WI38 (cell line): ENCODE data around the gene P2RX5.
A peak's percentile ranks its signal among the peaks of the same experiment; 100 is the strongest.
"Not testable (repeated sequence)": the region's sequence is repeated elsewhere in the genome, so short reads cannot be mapped to it uniquely, and the experiment has no call there.

Experiments
- H3K4me3 ChIP-seq: 2 replicates; pipeline ENCODE4 v1.5.1; 2011; ENCODE audit warnings: low read depth, mild to moderate bottlenecking, control low read depth, low read length
- TF ChIP-seq, protein P1 (sequence below): IDR thresholded peaks from 2 replicates; pipeline ENCODE4 v1.5.1; 2012; ENCODE audit warnings: low read depth, mild to moderate bottlenecking, control low read depth, low read length

Gene P2RX5

DNA sequence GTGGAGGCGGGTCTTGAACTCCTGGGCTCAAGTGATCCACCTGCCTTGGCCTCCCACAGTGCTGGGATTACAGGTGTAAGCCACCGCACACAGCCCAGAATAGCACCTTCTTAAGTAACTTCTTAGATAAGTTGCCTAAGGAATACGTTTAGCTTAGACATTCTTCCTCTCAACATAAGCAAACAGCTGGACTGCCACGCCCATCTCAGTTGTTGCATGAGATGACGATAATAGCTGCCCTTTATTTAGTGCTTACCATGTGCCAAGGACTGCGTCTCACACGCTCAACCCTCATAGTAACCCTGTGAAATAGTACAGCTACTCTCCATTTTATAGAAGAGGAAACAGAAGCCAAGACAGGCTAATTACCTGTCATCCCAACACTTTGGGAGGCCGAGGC is 39.6 kb upstream of the P2RX5 start:
- no peak overlapping the region for H3K4me3 ChIP-seq
- TF ChIP-seq, protein P1, sequence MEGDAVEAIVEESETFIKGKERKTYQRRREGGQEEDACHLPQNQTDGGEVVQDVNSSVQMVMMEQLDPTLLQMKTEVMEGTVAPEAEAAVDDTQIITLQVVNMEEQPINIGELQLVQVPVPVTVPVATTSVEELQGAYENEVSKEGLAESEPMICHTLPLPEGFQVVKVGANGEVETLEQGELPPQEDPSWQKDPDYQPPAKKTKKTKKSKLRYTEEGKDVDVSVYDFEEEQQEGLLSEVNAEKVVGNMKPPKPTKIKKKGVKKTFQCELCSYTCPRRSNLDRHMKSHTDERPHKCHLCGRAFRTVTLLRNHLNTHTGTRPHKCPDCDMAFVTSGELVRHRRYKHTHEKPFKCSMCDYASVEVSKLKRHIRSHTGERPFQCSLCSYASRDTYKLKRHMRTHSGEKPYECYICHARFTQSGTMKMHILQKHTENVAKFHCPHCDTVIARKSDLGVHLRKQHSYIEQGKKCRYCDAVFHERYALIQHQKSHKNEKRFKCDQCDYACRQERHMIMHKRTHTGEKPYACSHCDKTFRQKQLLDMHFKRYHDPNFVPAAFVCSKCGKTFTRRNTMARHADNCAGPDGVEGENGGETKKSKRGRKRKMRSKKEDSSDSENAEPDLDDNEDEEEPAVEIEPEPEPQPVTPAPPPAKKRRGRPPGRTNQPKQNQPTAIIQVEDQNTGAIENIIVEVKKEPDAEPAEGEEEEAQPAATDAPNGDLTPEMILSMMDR = no peak

DNA sequence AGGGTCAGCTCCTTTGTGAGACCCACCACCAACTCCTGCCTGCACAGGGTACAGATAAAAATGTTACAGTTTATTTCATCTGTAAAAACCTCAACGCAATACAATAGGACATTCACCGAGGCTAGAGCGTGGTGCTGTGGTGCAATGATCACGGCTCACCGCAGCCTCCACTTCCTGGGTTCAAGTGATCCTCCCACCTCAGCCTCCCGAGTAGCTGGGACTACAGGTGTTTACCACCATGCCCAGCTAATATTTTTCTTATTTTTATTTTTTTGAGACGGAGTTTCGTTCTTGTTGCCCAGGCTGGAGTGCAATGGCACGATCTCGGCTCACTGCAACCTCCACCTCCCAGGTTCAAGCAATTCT is 38.9 kb upstream of the P2RX5 start:
- H3K4me3 ChIP-seq = not testable (repeated sequence)

DNA sequence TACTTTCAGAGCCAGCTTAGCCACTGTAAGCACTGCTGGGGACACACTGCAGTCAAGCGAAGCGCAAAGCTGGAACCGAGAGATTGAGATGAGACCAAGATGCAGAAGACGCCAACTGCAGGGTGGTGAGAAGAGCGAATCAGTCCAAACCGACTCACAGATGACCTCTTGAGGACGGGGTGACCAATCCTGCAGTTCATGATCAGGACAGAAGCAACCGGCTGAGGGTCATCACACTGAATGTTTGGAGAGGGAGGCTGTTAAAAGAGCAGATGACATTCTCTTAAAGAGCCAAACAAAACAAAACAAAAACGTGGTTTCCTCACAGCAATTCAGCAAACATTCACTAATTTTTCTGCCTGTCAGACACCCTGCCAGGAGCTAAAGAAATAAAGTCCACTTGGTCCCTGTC is 36.3 kb upstream of the P2RX5 start:
- TF ChIP-seq, protein P1 = no peak

DNA sequence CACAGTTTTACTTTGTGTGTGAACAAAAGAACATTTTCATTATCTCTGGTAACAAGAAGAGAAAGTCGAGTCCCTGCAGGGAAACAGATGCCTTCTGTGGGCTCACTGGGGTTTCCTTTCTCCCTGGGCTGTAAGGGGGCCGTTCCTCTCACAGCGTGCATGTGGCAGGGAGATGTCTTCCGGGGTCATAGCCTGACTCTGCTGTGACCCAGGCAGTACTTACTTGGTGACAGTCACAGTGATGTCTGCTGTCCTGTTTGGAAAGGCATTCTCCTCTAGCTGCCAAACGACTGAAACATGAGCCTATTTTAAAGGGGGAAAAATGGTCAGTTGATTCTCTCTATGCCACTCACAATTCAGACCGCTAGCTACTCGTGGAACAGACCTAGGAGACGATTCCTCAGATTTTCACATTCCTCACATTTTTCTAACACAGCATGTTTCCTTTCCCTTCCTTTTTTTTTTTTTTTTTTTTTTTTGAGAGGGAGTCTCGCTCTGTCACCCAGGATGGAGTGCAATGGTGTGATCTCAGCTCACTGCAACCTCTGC is 35.0 kb upstream of the P2RX5 start:
- H3K4me3 ChIP-seq = 0 out of 2 replicates have a peak overlapping the region, but pooled peaks have one; percentile 6
- TF ChIP-seq, protein P1 = no peak

More for the DNA sequence above, 36.3 kb upstream of the P2RX5 start:
- H3K4me3 ChIP-seq = no peak overlapping the region

DNA sequence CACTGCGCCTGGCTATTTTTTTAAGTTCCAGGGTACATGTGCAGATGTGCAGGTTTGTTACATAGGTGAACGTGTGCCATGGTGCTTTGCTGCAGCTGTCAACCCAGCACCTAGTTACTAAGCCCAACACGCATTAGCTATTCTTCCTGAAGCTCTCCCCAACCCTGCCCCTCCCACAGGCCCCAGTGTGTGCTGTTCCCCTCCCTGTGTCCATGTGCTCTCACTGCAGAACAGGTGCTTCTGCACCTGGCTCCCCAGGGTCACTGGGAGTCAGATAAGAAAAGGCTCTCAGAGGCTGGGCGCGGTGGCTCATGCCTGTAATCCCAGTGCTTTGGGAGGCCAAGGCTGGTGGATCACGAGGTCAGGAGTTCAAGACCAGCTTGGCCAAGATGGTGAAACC is 33.9 kb upstream of the P2RX5 start:
- H3K4me3 ChIP-seq = no peak overlapping the region
- TF ChIP-seq, protein P1 = no peak

DNA sequence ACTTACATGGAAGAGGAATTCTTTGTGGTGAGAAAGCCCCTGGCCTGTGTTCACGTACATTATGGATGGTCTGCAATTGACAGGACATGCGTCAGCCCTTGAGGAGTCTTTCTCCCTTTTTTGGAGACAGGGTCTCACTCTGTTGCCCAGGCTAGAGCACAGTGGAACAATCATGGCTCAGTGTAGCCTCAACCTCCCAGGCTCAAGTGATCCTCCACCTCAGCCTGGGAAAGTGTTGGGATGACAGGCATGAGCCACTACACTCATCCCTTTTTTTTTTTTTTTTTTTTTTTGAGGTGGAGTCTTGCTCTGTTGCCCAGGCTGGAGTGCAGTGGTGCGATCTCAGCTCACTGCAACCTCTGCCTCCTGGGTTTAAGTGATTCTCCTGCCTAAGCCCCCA is 32.1 kb upstream of the P2RX5 start:
- H3K4me3 ChIP-seq = not testable (repeated sequence)

DNA sequence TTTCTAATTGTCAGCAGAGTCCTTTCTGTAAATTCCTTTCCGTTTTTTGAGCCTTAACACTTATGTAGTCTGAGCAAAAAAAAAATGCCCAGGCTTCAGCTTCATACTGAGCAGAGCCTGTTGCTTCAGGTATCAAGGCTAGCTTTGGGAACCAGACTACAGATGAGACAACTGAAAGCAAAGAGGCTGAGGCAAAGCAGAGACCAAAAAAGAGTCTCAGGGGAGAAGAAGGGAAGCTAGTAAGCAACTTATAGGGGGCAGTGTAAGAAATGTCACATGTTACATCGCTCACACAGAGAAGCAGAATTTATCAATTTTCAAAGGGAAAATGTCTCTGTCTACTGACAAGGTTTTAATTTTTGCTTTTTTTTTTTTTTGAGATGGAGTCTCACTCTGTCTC is 31.1 kb upstream of the P2RX5 start:
- no peak overlapping the region for H3K4me3 ChIP-seq
- TF ChIP-seq, protein P1 = no peak

DNA sequence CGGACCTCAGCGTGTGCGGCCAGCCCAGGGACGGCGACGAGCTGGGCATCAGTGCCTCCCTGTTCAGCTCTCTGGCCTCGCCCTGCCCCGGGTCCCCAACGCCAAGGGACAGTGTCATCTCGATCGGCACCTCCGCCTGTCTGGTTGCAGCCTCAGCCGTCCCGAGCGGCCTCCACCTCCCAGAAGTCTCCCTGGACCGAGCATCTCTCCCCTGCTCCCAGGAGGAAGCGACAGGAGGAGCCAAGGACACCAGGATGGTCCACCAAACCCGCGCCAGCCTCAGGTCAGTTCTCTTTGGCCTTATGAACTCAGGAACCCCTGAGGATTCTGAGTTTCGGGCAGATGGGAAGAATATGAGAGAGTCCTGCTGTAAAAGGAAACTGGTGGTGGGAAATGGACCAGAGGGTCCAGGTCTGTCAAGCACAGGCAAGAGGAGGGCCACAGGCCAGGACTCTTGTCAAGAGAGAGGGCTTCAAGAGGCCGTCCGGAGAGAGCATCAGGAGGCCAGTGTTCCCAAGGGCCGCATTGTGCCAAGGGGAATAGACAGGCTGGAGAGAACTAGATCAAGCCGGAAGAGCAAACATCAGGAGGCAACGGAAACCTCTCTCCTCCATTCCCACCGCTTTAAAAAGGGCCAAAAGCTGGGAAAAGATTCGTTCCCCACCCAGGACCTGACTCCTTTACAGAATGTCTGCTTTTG is 28.6 kb upstream of the P2RX5 start:
- peak overlapping the region; percentile 91 for H3K4me3 ChIP-seq
- TF ChIP-seq, protein P1 = no peak
